IPS-20b (cell line): ENCODE measurements around the gene DHDH.

Experiments
- H3K27ac ChIP-seq: one replicate; pipeline ENCODE4 v1.5.1; 2013; ENCODE audit warnings: low read length
- H3K27me3 ChIP-seq: 2 replicates; pipeline ENCODE4 v1.6.1; 2013; ENCODE audit warnings: mild to moderate bottlenecking, low read length, inconsistent platforms; ENCODE audit not compliant: insufficient read depth
- H3K36me3 ChIP-seq: 2 replicates; pipeline ENCODE4 v1.6.1; 2013; ENCODE audit warnings: low read depth, mild to moderate bottlenecking, inconsistent platforms, low read length, moderate library complexity; ENCODE audit not compliant: insufficient read depth
- H3K4me1 ChIP-seq: 2 replicates; pipeline ENCODE4 v1.6.1; 2013; ENCODE audit warnings: mild to moderate bottlenecking, control low read depth, inconsistent platforms, low read length, moderate library complexity; ENCODE audit not compliant: insufficient read depth
- H3K4me3 ChIP-seq: 2 replicates; pipeline ENCODE4 v1.5.1; 2013; ENCODE audit warnings: mild to moderate bottlenecking, low read length, inconsistent platforms
- H3K9ac ChIP-seq: 2 replicates; pipeline ENCODE4 v1.6.1; 2013; ENCODE audit warnings: low read depth, mild to moderate bottlenecking, inconsistent platforms, low read length, moderate library complexity
- H3K9me3 ChIP-seq: 2 replicates; pipeline ENCODE4 v1.6.1; 2013; ENCODE audit warnings: mild to moderate bottlenecking, low read depth, low read length, inconsistent platforms; ENCODE audit not compliant: insufficient read depth

Gene DHDH

GRCh38 chr19:48991873-48992580 is 58.5 kb downstream of the DHDH start:
- Histone ChIP-seq H3K36me3 (peaks cover 24% of the 10 kb centered on the region), H3K4me3 (peak overlapping the region; percentile 98), H3K9ac (peak overlapping the region; percentile 95), H3K27me3 (no peaks in the 10 kb centered on the region), H3K4me1 (peaks cover 6% of the 10 kb centered on the region), H3K9me3 (no peaks in the 10 kb centered on the region), H3K27ac (no peak overlapping the region)

DNA sequence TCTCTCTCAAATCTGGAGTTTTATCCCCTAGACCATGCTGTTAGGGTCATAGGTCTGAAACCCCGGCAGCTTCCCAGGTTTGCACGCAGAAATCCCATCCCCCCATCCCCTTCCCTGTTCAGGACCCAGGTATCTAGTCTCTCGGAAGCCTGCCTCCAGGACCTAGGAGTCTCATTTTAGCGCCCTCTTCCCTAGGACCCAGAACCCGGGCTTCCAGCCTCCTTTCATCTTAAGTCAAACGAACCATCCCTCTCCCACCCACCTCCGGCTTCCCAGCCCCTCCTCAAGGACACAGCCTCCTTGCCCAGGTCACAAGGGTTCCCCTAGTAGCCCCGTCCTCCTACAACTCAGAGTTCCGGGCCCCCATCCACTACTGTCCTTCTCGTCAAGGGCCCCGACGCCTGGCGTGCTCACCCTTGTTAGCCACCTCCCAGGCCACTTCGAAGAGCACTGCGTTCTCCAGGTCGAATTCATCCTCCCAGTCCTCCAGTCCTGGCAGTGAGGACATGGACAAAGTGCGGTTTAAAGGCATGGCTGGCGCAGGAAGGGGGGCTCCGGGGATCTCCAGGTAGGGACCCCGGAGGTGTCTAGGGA is 59.2 kb downstream of the DHDH start:
- Histone ChIP-seq H3K9me3 (no peaks in the 10 kb centered on the region), H3K36me3 (peaks cover 19% of the 10 kb centered on the region), H3K27ac (peak overlapping the region; percentile 45), H3K4me3 (peak overlapping the region; percentile 98), H3K27me3 (no peaks in the 10 kb centered on the region), H3K9ac (peak overlapping the region; percentile 95), H3K4me1 (peaks cover 6% of the 10 kb centered on the region)

- H3K4me1 ChIP-seq: peaks cover 6% of the 10 kb centered on the region
- peak within 1 kb of the TSS; percentile 45 for H3K27ac ChIP-seq
- H3K36me3 ChIP-seq: peaks cover 14% of the 10 kb centered on the region
- H3K9ac ChIP-seq: peak within 1 kb of the TSS; percentile 95
- H3K27me3 ChIP-seq: no peaks in the 10 kb centered on the region
- H3K9me3 ChIP-seq: no peaks in the 10 kb centered on the region
- H3K4me3 ChIP-seq: peak within 1 kb of the TSS; percentile 98
Observed at GRCh38 chr19:48993175-48994034, 59.9 kb downstream of the DHDH start, which contains the start of the genes GYS1 and RUVBL2. TSS of gene GYS1 (minus strand) at chr19:48993309. CDS start at chr19:48993112, 197 bp downstream. TSS of gene RUVBL2 (plus strand) at chr19:48993887. CDS start at chr19:48993912, 25 bp downstream.

DNA sequence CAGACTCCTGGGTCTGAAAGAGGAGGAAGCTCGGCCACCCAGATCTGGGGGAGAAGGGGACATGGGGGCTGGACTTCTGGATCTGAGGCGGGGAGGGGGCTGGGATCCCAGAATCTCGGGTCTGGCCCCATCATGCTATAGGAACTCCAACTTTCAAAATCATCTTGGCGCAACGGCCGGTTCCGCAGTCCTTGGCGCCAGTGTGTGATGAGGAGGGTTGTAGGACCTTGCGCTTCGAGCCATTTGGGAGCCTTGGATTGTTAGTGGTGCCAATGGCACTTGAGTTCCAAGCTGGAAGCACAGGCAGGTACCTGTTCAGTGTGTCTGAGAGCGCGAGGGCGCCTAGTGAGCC is 60.5 kb downstream of the DHDH start:
- Histone ChIP-seq H3K9ac (peak overlapping the region; percentile 89; the same call in 1 of the 2 replicates), H3K27me3 (no peaks in the 10 kb centered on the region), H3K27ac (no peak overlapping the region), H3K36me3 (peaks cover 9% of the 10 kb centered on the region; the same call in 1 of the 2 replicates), H3K4me3 (peak overlapping the region; percentile 98), H3K9me3 (no peaks in the 10 kb centered on the region), H3K4me1 (peaks cover 6% of the 10 kb centered on the region)
